ENCODE results near the gene TPO.

DNA sequence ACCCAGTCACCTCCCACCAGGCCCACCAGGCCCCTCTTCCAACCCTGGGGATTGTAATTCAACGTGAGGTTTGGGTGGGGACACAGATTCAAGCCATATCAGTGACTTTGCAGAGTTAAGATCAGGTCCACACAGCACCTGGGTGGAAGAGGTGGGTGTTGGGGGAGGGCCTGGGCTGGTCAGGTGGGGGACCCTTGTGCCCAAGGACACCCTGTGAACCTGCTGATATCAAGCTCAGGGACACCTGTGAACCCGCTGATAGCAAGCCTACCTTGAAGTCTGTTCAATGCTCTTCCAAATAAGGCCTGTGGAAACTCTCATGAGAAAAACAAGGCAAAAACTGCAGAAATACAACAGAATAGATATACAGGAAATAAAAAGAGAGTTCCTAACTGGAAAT, 19.9 kb upstream of the TPO start:
- TF ChIP-seq, protein P1, sequence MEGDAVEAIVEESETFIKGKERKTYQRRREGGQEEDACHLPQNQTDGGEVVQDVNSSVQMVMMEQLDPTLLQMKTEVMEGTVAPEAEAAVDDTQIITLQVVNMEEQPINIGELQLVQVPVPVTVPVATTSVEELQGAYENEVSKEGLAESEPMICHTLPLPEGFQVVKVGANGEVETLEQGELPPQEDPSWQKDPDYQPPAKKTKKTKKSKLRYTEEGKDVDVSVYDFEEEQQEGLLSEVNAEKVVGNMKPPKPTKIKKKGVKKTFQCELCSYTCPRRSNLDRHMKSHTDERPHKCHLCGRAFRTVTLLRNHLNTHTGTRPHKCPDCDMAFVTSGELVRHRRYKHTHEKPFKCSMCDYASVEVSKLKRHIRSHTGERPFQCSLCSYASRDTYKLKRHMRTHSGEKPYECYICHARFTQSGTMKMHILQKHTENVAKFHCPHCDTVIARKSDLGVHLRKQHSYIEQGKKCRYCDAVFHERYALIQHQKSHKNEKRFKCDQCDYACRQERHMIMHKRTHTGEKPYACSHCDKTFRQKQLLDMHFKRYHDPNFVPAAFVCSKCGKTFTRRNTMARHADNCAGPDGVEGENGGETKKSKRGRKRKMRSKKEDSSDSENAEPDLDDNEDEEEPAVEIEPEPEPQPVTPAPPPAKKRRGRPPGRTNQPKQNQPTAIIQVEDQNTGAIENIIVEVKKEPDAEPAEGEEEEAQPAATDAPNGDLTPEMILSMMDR (IDR thresholded peaks at IDR 0.05), result no peak
- TF ChIP-seq EZH2phosphoT487 (IDR thresholded peaks at IDR 0.05), result no peak
